ENCODE results near the gene CNKSR3.
"Not testable (repeated sequence)": the region's sequence is repeated elsewhere in the genome, so short reads cannot be mapped to it uniquely, and the experiment has no call there.

Gene CNKSR3

DNA sequence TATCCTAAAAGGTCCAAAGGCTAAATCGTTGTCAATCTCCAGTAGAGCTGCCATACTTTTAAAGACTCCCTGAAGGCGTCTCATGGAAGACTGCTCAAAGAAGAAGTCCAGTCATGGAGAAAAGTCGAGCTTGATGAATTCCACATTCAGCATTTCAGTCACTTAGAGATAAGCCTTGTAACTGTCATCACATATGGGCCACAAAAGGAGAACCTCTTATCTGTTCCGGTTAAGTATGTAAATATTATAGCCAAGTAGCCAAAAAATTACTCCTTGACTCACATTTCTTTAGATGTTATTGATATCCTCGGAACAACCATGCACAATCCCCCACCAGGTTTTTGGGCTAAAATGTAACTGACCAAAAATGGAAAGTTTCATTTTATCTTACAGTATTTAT, 9.8 kb upstream of the CNKSR3 start:
- TF ChIP-seq, protein P1, sequence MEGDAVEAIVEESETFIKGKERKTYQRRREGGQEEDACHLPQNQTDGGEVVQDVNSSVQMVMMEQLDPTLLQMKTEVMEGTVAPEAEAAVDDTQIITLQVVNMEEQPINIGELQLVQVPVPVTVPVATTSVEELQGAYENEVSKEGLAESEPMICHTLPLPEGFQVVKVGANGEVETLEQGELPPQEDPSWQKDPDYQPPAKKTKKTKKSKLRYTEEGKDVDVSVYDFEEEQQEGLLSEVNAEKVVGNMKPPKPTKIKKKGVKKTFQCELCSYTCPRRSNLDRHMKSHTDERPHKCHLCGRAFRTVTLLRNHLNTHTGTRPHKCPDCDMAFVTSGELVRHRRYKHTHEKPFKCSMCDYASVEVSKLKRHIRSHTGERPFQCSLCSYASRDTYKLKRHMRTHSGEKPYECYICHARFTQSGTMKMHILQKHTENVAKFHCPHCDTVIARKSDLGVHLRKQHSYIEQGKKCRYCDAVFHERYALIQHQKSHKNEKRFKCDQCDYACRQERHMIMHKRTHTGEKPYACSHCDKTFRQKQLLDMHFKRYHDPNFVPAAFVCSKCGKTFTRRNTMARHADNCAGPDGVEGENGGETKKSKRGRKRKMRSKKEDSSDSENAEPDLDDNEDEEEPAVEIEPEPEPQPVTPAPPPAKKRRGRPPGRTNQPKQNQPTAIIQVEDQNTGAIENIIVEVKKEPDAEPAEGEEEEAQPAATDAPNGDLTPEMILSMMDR (IDR thresholded peaks at IDR 0.05; ENCODE audit: control extremely low read depth, extremely low read depth, low read depth, missing control alignments) = no peak
- POLR2A ChIA-PET = no interaction called here
- no peak for DNase-seq (ENCODE audit: extremely low spot score)
- CTCF ChIA-PET = interaction anchor here (1.4 kb wide), 1 partner anchor 16 kb away, joined by 3 read pairs; no protein-coding TSS in a partner anchor

DNA sequence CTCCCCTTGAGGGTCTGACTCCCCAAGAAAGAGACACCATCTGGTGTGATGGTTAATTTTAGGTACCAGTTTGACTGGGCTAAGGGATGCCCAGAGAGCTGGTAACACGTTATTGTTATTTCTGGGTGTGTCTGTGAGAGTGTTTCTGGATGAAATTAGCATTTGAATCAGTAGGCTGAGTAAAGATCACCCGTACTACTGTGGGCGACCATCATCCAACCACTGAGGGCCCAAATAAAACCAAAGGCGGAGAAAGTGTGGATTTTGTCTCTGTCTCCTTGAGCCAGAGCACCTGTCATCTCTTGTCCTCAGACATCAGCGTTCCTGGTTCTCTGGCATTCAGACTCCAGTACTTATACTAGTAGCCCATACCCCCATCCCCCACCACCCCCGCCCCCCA, 7.9 kb upstream of the CNKSR3 start:
- ChIA-PET POLR2A (no interaction called here), CTCF (interaction anchor here (0.6 kb wide), 1 partner anchor 19 kb away, joined by 3 read pairs; no protein-coding TSS in a partner anchor)
- DNase-seq (ENCODE audit: extremely low spot score) = no peak
- TF ChIP-seq, protein P1 (IDR thresholded peaks at IDR 0.05; ENCODE audit: control extremely low read depth, extremely low read depth, low read depth, missing control alignments) = no peak

DNA sequence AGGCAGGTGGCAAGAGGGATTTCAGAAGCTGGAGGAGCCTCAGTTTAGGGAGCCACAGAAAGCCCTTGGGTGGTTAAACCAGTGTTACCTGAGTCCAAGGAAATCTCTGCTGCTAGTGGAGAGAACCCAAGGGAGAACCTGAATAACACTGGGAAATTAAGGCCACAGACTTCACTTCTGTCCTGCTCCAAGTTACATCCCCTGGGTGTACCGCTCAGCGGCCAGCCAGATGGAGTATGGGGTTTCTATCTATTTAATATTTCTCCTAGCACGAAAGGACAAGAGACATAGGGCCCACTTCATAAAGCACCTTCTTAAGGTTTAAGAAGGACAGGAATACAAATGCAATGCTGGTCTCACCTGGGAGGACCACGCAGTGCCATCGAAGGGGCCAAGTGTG, 5.8 kb upstream of the CNKSR3 start:
- DNase-seq (ENCODE audit: extremely low spot score) = no peak
- ChIA-PET POLR2A (no interaction called here), CTCF (interaction anchor here (1.1 to 1.2 kb wide), 2 partner anchors 9 to 12 kb away, joined by 3 read pairs; no protein-coding TSS in a partner anchor)
- TF ChIP-seq, protein P1 (IDR thresholded peaks at IDR 0.05; ENCODE audit: control extremely low read depth, extremely low read depth, low read depth, missing control alignments) = no peak

DNA sequence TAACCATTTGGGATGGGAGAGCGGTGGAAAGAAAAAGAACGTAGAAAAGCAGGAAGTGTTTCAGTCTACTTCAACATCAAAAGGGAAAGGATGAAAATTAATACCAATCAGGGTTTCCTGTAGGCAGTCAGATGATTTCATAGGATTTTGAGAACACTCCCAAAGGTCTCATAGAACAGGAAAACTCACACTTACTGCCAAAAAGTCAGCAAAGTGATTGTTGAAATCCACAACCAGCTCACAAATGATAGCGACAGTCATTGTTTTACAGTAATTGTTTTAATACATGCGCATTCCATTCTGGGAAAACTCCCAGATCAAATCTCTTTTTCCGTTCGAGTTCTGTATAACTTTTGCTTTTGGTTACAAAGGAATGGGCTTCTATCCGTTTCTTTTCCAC, 5.3 kb upstream of the CNKSR3 start:
- CTCF ChIA-PET = interaction anchor here (1.1 kb wide), 1 partner anchor 9 kb away, joined by 3 read pairs; no protein-coding TSS in a partner anchor
- DNase-seq (ENCODE audit: extremely low spot score) = no peak
- POLR2A ChIA-PET = no interaction called here
- TF ChIP-seq, protein P1 (IDR thresholded peaks at IDR 0.05; ENCODE audit: control extremely low read depth, extremely low read depth, low read depth, missing control alignments) = no peak

DNA sequence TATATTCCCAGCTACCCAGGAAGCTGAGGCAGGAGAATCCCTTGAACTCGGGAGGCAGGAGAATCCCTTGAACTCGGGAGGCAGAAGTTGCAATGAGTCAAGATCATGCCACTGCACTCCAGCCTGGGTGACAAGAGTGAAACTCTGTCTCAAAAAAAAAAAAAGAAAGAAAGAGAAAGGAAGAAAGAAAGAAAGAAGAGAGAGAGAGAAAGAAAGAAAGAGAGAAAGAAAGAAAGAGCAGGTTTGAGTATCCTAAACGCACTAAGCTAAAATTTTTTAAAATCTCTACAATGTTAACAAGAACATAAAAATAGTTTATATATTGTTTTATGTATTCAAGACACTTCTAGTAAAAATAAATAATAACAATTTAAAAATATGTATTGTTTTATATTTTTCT, 4.6 kb upstream of the CNKSR3 start:
- CTCF ChIA-PET = interaction anchor here (0.7 to 1.1 kb wide), 2 partner anchors 8 to 27 kb away, joined by 3 read pairs; no protein-coding TSS in a partner anchor

DNA sequence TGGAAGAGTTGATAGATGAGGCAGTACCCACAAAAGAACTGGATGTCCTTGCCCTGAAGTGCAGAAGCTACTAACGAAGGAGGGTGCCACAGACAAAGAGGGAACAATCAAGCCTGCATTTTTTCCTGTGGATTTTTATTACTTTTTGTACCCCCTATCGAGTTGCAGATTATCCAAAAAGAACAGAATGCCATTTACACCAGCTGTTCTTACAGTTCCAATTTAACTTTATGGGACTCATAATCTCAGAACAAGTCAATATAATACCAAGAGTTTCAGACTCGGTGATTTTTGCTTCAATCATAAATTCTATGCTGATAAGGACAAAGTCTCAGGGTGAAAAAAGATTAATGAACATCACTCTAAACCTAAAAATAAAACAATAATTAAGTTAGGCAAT, 4.0 kb upstream of the CNKSR3 start:
- TF ChIP-seq, protein P1 (IDR thresholded peaks at IDR 0.05; ENCODE audit: control extremely low read depth, extremely low read depth, low read depth, missing control alignments) = no peak
- ChIA-PET CTCF (interaction anchor here (1.6 kb wide), 1 partner anchor 16 kb away, joined by 5 read pairs; no protein-coding TSS in a partner anchor), POLR2A (no interaction called here)
- no peak for DNase-seq (ENCODE audit: extremely low spot score)

More for the DNA sequence above, 4.6 kb upstream of the CNKSR3 start:
- POLR2A ChIA-PET; DNase-seq (ENCODE audit: extremely low spot score): not testable (repeated sequence)

DNA sequence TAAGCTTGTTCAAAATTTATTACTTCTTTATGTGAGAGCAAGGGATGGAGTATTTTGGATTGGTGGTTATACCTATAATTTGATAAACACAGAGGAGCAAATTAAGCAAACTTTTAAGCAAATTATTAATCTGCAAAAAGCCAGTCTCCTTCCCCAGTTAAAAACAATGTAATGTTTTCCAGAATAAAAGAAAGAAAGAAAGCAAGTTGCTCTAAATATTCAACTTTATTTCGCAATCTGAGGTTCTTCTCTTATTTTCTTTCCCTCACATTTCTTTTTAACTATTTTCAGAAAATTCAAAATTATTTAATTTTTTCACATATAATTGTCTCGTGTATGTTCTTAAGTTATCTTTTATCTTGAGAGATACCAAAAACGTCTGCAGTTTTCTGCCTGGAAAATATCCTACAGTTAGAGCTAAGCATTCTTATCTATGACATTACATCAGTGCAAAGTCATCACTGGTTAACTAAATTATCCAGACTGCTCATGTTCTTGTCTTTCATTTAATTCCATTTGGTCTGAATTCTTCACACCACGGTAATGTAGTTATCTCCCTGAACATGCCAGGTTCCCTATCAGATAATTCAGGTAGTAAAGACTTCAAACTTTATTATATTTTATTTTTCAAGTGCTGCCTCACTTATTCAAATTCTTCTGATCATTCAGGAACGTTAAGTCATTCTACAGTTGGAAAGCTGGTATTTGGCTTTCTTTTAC, 3.3 kb upstream of the CNKSR3 start:
- ChIA-PET CTCF (interaction anchor here (1.4 to 1.6 kb wide), 2 partner anchors 16 to 17 kb away, joined by 5 read pairs; no protein-coding TSS in a partner anchor), POLR2A (no interaction called here)
- no peak for DNase-seq (ENCODE audit: extremely low spot score)
- TF ChIP-seq, protein P1 (IDR thresholded peaks at IDR 0.05; ENCODE audit: control extremely low read depth, extremely low read depth, low read depth, missing control alignments) = no peak
